ENCODE measurements around the gene HFM1.

HFM1 gene

DNA sequence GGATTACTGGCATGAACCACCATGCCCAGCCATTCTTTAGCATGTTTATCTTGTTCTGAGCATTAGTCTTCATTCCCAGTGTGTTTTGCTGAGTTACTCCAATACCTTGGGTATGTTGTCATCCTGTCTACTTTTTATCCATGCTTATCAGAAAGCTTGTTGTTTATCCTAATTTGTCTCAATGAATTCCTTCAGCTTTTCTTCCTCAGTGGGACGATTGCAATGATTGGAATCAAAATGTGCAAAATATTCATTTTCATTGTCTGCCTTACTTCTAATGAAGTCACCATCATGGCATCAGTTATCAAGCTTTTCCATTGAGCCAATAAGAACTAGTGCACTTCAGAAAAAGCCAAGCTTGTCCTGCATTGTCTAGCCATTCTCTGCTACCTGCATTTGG lies 170.5 kb downstream of the HFM1 start:
- DNase-seq (ENCODE audit: low spot score): no peak

DNA sequence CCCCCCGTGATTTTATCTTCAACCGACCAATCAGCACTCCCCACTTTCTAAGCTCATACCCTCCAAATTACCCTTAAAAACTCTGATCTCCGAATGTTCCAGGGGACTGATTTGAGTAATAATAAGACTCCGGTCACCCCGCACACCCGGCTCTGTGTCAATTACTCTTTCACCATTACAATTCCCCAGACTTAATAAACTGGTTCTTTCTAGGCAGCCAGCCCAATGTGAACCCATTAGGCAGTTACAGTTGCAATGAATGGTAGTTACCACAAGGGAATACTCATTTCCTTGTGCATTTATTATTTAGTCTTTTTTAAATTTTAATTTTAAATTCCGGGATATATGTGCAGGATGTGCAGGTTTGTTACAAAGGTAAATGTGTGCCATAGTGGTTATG lies 177.9 kb downstream of the HFM1 start:
- DNase-seq (ENCODE audit: low spot score): no peak

DNA sequence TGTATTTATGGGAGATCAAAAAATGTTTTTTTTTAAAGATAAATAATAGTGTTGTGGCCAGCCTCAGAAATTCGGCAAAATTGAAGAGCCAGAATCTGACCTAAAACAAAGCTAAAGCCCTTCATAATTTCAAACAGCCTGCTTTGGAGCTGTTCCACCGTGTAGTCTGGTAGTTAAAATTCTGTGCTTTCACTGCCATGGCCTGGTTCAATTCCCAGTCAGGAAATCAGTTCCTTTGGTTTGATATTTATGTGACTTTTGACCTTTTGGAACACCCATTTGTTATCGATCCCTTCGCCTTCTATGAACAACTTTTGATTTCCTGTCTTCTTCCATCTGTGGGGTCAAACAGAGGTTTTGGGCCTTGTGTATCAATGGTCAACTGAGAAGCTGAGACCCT lies 179.8 kb downstream of the HFM1 start:
- DNase-seq (ENCODE audit: low spot score): no peak

DNA sequence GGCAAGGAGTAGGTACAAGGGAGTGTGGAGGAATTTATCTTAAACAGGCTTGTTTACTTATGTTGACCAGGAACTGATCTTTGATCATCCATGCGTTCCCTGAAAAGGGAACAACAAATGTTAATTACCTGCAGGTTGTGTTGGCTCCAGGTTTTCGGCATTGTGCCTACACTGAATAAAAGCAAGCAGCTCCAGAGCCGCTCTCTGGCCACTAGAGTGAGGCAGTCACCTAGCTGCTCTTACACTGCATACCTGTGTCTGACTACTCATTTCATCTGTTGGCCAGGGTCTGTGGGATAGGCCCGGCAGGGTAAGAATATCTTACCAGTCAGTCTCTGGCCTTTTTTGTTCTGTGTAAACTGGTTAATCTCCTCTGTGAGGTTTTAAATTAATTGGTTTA lies 183.6 kb downstream of the HFM1 start:
- no peak for DNase-seq (ENCODE audit: low spot score)

DNA sequence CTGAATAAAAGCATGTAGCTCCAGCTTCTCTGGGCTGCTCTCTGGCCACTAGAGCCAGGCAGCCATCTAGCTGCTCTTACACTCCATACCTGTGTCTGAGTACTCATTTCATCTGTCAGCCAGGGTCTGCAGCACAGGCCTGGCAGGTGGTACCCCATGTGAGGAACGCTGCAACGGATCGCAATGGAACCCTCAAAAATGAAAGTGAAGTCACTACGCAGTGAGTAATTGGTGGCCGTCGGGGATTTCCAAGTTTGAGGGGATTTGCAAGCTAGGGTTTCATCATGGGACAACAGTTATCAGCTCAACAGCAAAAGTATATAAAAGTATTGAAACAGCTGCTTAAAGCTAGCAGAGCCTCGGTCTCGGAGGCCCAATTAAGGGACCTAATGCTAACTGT lies 186.7 kb downstream of the HFM1 start:
- no peak for DNase-seq (ENCODE audit: low spot score)

Measured in SW480 (cell line).